ENCODE results near the gene INKA1. TPM values are rescaled to one million over a fixed set of nuclear protein-coding genes. Genes with fewer than 3 reads are reported as not detected.
"Not testable (repeated sequence)": the region's sequence is repeated elsewhere in the genome, so short reads cannot be mapped to it uniquely, and the experiment has no call there.

Gene INKA1
- total and polyA plus RNA-seq, 2 experiments from 2014 or later: 4.5 to 6.2 TPM

DNA sequence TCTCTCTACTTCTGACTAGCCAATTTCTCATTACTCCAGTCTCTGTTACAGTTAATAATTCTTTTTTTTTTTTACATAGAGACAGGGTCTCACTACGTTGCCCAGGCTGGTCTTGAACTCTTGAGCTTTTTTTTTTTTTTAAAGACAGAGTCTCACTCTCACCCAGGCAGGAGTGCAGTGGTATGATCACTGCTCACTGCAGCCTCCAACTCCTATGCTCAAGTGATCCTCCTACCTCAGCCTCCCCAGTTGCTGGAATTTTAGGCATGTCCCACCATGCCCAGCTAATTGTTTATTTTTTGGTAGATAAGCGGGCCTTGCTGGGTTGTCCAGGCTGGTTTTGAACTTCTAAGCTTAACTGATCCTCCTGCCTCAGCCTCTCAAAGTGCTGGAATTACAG, 30.4 kb upstream of the INKA1 start:
- no peak overlapping the region for H3K27ac ChIP-seq
- peaks cover 46% of the 10 kb centered on the region for H4K20me1 ChIP-seq (ENCODE audit: insufficient read depth, poor library complexity, severe bottlenecking)
- H3K27me3 ChIP-seq: no peaks in the 10 kb centered on the region
- no peak overlapping the region for H2AFZ ChIP-seq
- peaks cover 96% of the 10 kb centered on the region for H3K79me2 ChIP-seq
- 91% methylated on average over 2 of the region's 2 CpGs for WGBS (ENCODE audit: low lambda C conversion rate, missing lambda C conversion rate)
- no peaks in the 10 kb centered on the region for H3K4me1 ChIP-seq (ENCODE audit: insufficient read depth)
- H3K9me2 ChIP-seq (replicated peaks; ENCODE audit: insufficient read depth): no peaks in the 10 kb centered on the region
- no peak overlapping the region for H3K4me3 ChIP-seq
- no peak for DNase-seq (ENCODE audit: low spot score)
- TF ChIP-seq EZH2phosphoT487 (IDR thresholded peaks at IDR 0.05; ENCODE audit: low read depth, severe bottlenecking, unreplicated experiment) (no peak), EZH2 (IDR thresholded peaks at IDR 0.05; ENCODE audit: borderline replicate concordance) (no peak)
- TF ChIP-seq, protein P1, sequence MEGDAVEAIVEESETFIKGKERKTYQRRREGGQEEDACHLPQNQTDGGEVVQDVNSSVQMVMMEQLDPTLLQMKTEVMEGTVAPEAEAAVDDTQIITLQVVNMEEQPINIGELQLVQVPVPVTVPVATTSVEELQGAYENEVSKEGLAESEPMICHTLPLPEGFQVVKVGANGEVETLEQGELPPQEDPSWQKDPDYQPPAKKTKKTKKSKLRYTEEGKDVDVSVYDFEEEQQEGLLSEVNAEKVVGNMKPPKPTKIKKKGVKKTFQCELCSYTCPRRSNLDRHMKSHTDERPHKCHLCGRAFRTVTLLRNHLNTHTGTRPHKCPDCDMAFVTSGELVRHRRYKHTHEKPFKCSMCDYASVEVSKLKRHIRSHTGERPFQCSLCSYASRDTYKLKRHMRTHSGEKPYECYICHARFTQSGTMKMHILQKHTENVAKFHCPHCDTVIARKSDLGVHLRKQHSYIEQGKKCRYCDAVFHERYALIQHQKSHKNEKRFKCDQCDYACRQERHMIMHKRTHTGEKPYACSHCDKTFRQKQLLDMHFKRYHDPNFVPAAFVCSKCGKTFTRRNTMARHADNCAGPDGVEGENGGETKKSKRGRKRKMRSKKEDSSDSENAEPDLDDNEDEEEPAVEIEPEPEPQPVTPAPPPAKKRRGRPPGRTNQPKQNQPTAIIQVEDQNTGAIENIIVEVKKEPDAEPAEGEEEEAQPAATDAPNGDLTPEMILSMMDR (IDR thresholded peaks at IDR 0.05; ENCODE audit: poor library complexity): no peak
- no peak overlapping the region for H3K4me2 ChIP-seq
- H3K9me3 ChIP-seq (ENCODE audit: low read depth): no peaks in the 10 kb centered on the region
- no peaks in the 10 kb centered on the region for H3K36me3 ChIP-seq (replicated peaks; ENCODE audit: insufficient read depth, low read depth)

DNA sequence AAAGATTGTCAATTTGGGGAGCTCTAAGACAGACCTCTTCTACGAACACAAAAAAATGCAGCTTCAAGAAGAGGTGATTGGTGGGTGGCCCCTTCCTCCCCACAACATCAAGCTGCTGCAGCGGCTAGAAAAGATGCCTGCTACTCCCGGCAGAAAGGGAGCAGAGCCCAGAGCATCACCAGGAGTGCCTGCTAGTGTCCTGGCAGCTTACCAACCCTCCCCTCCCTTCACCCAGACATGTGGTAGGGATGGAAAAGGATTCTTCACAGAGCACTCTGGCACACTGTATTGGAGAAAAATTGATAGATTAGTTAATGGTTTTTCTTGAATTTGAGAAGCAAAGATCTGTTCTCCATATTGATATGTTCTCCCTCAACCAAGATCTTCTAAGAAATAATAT, 27.5 kb upstream of the INKA1 start:
- peaks cover 97% of the 10 kb centered on the region for H3K79me2 ChIP-seq
- TF ChIP-seq, protein P1 (IDR thresholded peaks at IDR 0.05; ENCODE audit: poor library complexity): no peak
- TF ChIP-seq EZH2 (IDR thresholded peaks at IDR 0.05; ENCODE audit: borderline replicate concordance) (no peak), EZH2phosphoT487 (IDR thresholded peaks at IDR 0.05; ENCODE audit: low read depth, severe bottlenecking, unreplicated experiment) (no peak)
- no peaks in the 10 kb centered on the region for H3K36me3 ChIP-seq (replicated peaks; ENCODE audit: insufficient read depth, low read depth)
- peaks cover 42% of the 10 kb centered on the region for H4K20me1 ChIP-seq (ENCODE audit: insufficient read depth, poor library complexity, severe bottlenecking)
- no peak overlapping the region for H3K27ac ChIP-seq
- H3K27me3 ChIP-seq: no peaks in the 10 kb centered on the region
- H2AFZ ChIP-seq: no peak overlapping the region
- no peaks in the 10 kb centered on the region for H3K9me3 ChIP-seq (ENCODE audit: low read depth)
- WGBS (ENCODE audit: low lambda C conversion rate, missing lambda C conversion rate): 57% methylated on average over 3 of the region's 3 CpGs
- peaks cover 2% of the 10 kb centered on the region for H3K4me1 ChIP-seq (ENCODE audit: insufficient read depth)
- no peak overlapping the region for H3K4me2 ChIP-seq
- no peak for DNase-seq (ENCODE audit: low spot score)
- H3K9me2 ChIP-seq (replicated peaks; ENCODE audit: insufficient read depth): no peaks in the 10 kb centered on the region
- no peak overlapping the region for H3K4me3 ChIP-seq

DNA sequence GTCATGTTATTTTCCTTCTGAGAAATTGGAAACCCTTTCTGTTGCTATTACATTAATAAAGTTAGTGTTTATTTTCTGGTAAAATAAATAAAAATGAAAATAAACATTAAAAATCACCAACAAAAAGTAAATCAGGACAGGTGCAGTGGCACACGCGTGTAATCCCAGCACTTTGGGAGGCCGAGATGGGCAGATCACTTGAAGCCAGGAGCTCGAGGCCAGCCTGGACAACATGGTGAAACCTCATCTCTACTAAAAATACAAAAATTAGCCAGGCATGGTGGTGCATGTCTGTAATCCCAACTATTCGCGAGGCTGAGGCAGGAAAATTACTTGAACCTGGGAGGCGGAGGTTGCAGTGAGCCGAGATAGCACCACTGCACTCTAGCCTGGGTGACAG, 27.0 kb upstream of the INKA1 start:
- Histone ChIP-seq H4K20me1 (ENCODE audit: insufficient read depth, poor library complexity, severe bottlenecking) (peaks cover 40% of the 10 kb centered on the region), H3K79me2 (peaks cover 96% of the 10 kb centered on the region)
- not testable (repeated sequence) for H3K4me3 ChIP-seq; H3K36me3 ChIP-seq (replicated peaks; ENCODE audit: insufficient read depth, low read depth); H3K4me1 ChIP-seq (ENCODE audit: insufficient read depth); H3K4me2 ChIP-seq; H3K9me2 ChIP-seq (replicated peaks; ENCODE audit: insufficient read depth); DNase-seq (ENCODE audit: low spot score); H3K9me3 ChIP-seq (ENCODE audit: low read depth); H3K27ac ChIP-seq; H2AFZ ChIP-seq; H3K27me3 ChIP-seq
- WGBS (ENCODE audit: low lambda C conversion rate, missing lambda C conversion rate): 93% methylated on average over 8 of the region's 8 CpGs

DNA sequence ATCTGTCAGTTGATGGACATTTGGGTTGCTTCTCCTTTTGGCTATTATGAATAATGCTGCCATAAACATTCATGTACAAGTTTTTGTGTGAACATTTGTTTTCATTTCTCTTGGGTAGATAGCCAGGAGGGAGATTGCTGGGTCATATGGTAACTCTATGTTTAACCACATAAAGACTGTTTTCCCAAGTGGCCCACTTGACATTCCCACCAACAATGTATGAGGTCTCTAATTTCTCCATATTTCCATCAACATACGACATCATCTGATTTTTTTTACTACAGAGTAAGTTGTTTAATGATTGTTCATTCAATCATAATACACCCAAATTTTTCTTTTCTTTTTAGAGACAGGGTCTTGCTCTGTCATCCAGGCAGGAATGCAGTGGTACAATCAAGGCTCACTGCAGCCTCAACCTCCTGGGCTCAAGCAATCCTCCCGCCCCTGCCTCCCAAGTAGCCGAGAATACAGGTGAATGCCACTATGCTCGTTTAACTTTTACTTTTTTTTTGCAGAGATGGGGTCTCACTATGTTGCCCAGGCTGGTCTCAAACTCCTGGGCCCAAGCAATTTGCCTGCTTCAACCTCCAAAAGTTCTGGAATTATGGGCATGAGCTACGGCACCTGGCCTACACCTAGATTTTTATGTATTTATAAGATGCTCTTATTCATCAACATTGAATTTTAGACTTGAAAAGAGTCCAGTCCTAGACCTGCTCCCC, 23.5 kb upstream of the INKA1 start:
- Histone ChIP-seq H3K27me3 (no peaks in the 10 kb centered on the region), H3K4me3 (no peak overlapping the region), H2AFZ (no peak overlapping the region), H3K4me1 (ENCODE audit: insufficient read depth) (peaks cover 13% of the 10 kb centered on the region), H3K9me3 (ENCODE audit: low read depth) (no peaks in the 10 kb centered on the region), H3K9me2 (replicated peaks; ENCODE audit: insufficient read depth) (no peaks in the 10 kb centered on the region), H3K27ac (no peak overlapping the region), H4K20me1 (ENCODE audit: insufficient read depth, poor library complexity, severe bottlenecking) (peaks cover 22% of the 10 kb centered on the region), H3K79me2 (peaks cover 97% of the 10 kb centered on the region), H3K36me3 (replicated peaks; ENCODE audit: insufficient read depth, low read depth) (no peaks in the 10 kb centered on the region), H3K4me2 (peak overlapping the region; percentile 39)
- DNase-seq (ENCODE audit: low spot score): no peak
- no peak for TF ChIP-seq EZH2phosphoT487 (IDR thresholded peaks at IDR 0.05; ENCODE audit: low read depth, severe bottlenecking, unreplicated experiment)
- TF ChIP-seq, protein P1 (IDR thresholded peaks at IDR 0.05; ENCODE audit: poor library complexity): no peak
- no peak for TF ChIP-seq EZH2 (IDR thresholded peaks at IDR 0.05; ENCODE audit: borderline replicate concordance)
- 95% methylated on average over 5 of the region's 5 CpGs for WGBS (ENCODE audit: low lambda C conversion rate, missing lambda C conversion rate)

All from hepatocyte (in vitro differentiated cells).